HEK293 (cell line): Measurements from ENCODE around the gene RUFY2.
A peak's percentile ranks its signal among the peaks of the same experiment; 100 is the strongest.

Experiments used
- CTCF ChIA-PET: fragments of 350-600 bp; formaldehyde crosslinking; extraction: SDS; loops from one replicate; lab custom pipeline; 2021; ENCODE audit warnings: antibody characterized with exemption; lab: Yijun Ruan, JAX
- POLR2A ChIA-PET: fragments of 300-600 bp; formaldehyde crosslinking; extraction: SDS; loops from one replicate; lab custom pipeline; 2020; ENCODE audit warnings: antibody characterized with exemption, inconsistent platforms; lab: Yijun Ruan, JAX
- H3K27ac ChIP-seq: fragments of 200-500 bp; sonication (Bioruptor generic); 2 replicates; pipeline ENCODE4 v1.5.1; 2014; ENCODE audit warnings: low read depth, low read length, control low read depth, inconsistent platforms; ENCODE audit errors: extremely low read depth
- H3K36me3 ChIP-seq, 2 experiments: fragments of 200-500 bp in 1 of 2; sonication (Bioruptor generic) in 1 of 2; 1 replicate in 1 of 2; 2 replicates in 1 of 2; pipeline ENCODE4 v1.5.1; 2014 to 2017; ENCODE audit warnings: inconsistent platforms in 2 of 2, low read length in 2 of 2; ENCODE audit not compliant: control insufficient read depth in 2 of 2, insufficient read depth in 1 of 2
- H3K4me1 ChIP-seq: fragments of 200-500 bp; sonication (Bioruptor generic); 2 replicates; pipeline ENCODE4 v1.5.1; 2014; ENCODE audit warnings: mild to moderate bottlenecking, low read length, inconsistent platforms; ENCODE audit not compliant: control insufficient read depth, insufficient read depth
- H3K4me3 ChIP-seq: 2 replicates; pipeline ENCODE4 v1.5.1; 2011; ENCODE audit warnings: low read depth, mild to moderate bottlenecking, control low read depth, low read length, moderate library complexity
- H3K9me3 ChIP-seq: fragments of 200-500 bp; sonication (Bioruptor generic); 2 replicates; pipeline ENCODE4 v1.5.1; 2014; ENCODE audit warnings: low read depth, low read length, inconsistent platforms; ENCODE audit not compliant: control insufficient read depth, insufficient read depth
- BCL11B ChIP-seq: fragments of 450-650 bp; formaldehyde crosslinking; IDR thresholded peaks from 2 replicates; pipeline ENCODE4 v1.5.1; 2016; ENCODE audit warnings: low read depth, missing biosample characterization, missing genetic modification characterization
- MEIS1 ChIP-seq: sonication (generic); formaldehyde crosslinking; IDR thresholded peaks from 2 replicates; pipeline ENCODE4 v1.8.1; 2022; ENCODE audit warnings: missing genetic modification reagents, mild to moderate bottlenecking, borderline replicate concordance
- MYNN ChIP-seq: fragments of 450-650 bp; formaldehyde crosslinking; IDR thresholded peaks from 2 replicates; pipeline ENCODE4 v1.5.1; 2016; ENCODE audit warnings: missing biosample characterization, missing genetic modification characterization, borderline replicate concordance
- PRDM6 ChIP-seq: fragments of 450-650 bp; formaldehyde crosslinking; IDR thresholded peaks from 2 replicates; pipeline ENCODE4 v1.5.1; 2017; ENCODE audit warnings: missing biosample characterization, missing genetic modification characterization
- ZBTB1 ChIP-seq: fragments of 450-650 bp; formaldehyde crosslinking; IDR thresholded peaks from 2 replicates; pipeline ENCODE4 v1.5.1; 2016; ENCODE audit warnings: missing biosample characterization, missing genetic modification characterization
- ZBTB10 ChIP-seq: fragments of 450-650 bp; formaldehyde crosslinking; IDR thresholded peaks from 2 replicates; pipeline ENCODE4 v1.5.1; 2016; ENCODE audit warnings: missing biosample characterization, missing genetic modification characterization
- ZNF140 ChIP-seq: fragments of 450-650 bp; formaldehyde crosslinking; IDR thresholded peaks from 2 replicates; pipeline ENCODE4 v1.5.1; 2016; ENCODE audit warnings: missing biosample characterization, missing genetic modification characterization
- ZNF19 ChIP-seq: fragments of 450-650 bp; formaldehyde crosslinking; IDR thresholded peaks from 2 replicates; pipeline ENCODE4; 2016; ENCODE audit warnings: missing biosample characterization, missing genetic modification characterization, low read depth
- ZNF518A ChIP-seq: fragments of 450-650 bp; formaldehyde crosslinking; conservative IDR thresholded peaks from 2 replicates; pipeline ENCODE4 v1.5.1; 2016; ENCODE audit warnings: low read depth, missing biosample characterization, missing genetic modification characterization
- ZNF596 ChIP-seq: fragments of 450-650 bp; IDR thresholded peaks from 2 replicates; pipeline ENCODE4 v1.5.0; 2018; ENCODE audit warnings: missing biosample characterization, mild to moderate bottlenecking, missing genetic modification characterization, moderate library complexity
- TF ChIP-seq, protein P1 (sequence below): fragments of 450-650 bp; formaldehyde crosslinking; IDR thresholded peaks from 2 replicates; pipeline ENCODE4 v1.5.1; 2016; ENCODE audit warnings: missing biosample characterization, missing genetic modification characterization, borderline replicate concordance
- TF ChIP-seq, protein P2 (sequence below): fragments of 450-650 bp; formaldehyde crosslinking; IDR thresholded peaks from 2 replicates; pipeline ENCODE4 v1.5.1; 2016; ENCODE audit warnings: missing biosample characterization, missing genetic modification characterization, borderline replicate concordance
- TF ChIP-seq, protein P3 (sequence below): fragments of 450-650 bp; formaldehyde crosslinking; IDR thresholded peaks from 2 replicates; pipeline ENCODE4 v1.5.0; 2017; ENCODE audit warnings: missing biosample characterization, missing genetic modification characterization, borderline replicate concordance

The RUFY2 gene

DNA sequence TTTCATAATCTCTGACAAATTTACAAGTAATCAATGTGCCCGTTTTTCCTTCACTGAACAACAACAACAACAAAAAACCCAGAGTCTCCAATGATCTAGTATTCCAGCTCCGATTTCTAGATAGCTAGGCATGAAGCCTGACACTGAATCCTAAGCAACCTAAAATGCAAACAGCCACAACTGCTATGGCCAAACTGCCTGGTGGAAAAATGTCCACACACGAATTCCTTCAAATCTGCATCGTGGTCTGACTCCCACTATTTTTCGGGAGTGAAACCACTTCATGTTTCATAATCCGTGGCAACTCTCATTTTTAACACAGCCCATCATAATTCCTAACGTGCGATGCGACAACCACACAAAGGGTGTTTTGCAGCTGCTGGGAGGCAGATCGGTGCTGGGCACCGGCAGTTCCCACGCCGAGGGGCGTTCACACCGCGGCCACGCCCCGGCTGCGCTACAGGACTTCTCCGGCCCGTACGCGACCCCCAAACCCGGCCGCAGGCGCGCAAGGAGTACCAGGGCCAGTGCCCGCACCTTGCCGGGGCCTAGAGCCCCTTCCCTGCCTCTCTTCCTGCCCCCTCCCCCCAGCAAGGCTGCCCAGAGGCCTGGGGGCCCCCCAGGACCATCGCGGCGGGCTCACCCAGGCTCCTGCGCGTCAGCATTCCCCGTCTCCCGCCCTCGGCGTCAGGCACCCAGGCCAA is 814 bp downstream of the RUFY2 start:
- H3K27ac ChIP-seq = peak overlapping the region; percentile 93
- ChIA-PET POLR2A (interaction anchor here (0.6 to 1.3 kb wide), 6 partner anchors 8 to 401 kb away, joined by 3 to 6 read pairs (median 4); partner anchors contain the start of genes DNA2 and PBLD), CTCF (interaction anchor here (0.6 to 1.2 kb wide), 9 partner anchors 9 to 388 kb away, joined by 3 to 5 read pairs (median 3); no protein-coding TSS in a partner anchor)
- no peak for TF ChIP-seq ZNF140 (tag by site-specific recombination)
- TF ChIP-seq ZBTB1 (tag by site-specific recombination) = no peak
- TF ChIP-seq ZNF518A = no peak
- TF ChIP-seq, protein P1, sequence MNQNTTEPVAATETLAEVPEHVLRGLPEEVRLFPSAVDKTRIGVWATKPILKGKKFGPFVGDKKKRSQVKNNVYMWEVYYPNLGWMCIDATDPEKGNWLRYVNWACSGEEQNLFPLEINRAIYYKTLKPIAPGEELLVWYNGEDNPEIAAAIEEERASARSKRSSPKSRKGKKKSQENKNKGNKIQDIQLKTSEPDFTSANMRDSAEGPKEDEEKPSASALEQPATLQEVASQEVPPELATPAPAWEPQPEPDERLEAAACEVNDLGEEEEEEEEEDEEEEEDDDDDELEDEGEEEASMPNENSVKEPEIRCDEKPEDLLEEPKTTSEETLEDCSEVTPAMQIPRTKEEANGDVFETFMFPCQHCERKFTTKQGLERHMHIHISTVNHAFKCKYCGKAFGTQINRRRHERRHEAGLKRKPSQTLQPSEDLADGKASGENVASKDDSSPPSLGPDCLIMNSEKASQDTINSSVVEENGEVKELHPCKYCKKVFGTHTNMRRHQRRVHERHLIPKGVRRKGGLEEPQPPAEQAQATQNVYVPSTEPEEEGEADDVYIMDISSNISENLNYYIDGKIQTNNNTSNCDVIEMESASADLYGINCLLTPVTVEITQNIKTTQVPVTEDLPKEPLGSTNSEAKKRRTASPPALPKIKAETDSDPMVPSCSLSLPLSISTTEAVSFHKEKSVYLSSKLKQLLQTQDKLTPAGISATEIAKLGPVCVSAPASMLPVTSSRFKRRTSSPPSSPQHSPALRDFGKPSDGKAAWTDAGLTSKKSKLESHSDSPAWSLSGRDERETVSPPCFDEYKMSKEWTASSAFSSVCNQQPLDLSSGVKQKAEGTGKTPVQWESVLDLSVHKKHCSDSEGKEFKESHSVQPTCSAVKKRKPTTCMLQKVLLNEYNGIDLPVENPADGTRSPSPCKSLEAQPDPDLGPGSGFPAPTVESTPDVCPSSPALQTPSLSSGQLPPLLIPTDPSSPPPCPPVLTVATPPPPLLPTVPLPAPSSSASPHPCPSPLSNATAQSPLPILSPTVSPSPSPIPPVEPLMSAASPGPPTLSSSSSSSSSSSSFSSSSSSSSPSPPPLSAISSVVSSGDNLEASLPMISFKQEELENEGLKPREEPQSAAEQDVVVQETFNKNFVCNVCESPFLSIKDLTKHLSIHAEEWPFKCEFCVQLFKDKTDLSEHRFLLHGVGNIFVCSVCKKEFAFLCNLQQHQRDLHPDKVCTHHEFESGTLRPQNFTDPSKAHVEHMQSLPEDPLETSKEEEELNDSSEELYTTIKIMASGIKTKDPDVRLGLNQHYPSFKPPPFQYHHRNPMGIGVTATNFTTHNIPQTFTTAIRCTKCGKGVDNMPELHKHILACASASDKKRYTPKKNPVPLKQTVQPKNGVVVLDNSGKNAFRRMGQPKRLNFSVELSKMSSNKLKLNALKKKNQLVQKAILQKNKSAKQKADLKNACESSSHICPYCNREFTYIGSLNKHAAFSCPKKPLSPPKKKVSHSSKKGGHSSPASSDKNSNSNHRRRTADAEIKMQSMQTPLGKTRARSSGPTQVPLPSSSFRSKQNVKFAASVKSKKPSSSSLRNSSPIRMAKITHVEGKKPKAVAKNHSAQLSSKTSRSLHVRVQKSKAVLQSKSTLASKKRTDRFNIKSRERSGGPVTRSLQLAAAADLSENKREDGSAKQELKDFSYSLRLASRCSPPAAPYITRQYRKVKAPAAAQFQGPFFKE (tag by site-specific recombination) = no peak
- no peak for TF ChIP-seq ZNF596 (tag by site-specific recombination)
- no peak for TF ChIP-seq ZNF19 (tag by site-specific recombination)
- no peak for TF ChIP-seq PRDM6 (tag by site-specific recombination)
- TF ChIP-seq ZBTB10 (tag by site-specific recombination) = no peak
- no peak for TF ChIP-seq MYNN (tag by site-specific recombination)
- TF ChIP-seq, protein P2, sequence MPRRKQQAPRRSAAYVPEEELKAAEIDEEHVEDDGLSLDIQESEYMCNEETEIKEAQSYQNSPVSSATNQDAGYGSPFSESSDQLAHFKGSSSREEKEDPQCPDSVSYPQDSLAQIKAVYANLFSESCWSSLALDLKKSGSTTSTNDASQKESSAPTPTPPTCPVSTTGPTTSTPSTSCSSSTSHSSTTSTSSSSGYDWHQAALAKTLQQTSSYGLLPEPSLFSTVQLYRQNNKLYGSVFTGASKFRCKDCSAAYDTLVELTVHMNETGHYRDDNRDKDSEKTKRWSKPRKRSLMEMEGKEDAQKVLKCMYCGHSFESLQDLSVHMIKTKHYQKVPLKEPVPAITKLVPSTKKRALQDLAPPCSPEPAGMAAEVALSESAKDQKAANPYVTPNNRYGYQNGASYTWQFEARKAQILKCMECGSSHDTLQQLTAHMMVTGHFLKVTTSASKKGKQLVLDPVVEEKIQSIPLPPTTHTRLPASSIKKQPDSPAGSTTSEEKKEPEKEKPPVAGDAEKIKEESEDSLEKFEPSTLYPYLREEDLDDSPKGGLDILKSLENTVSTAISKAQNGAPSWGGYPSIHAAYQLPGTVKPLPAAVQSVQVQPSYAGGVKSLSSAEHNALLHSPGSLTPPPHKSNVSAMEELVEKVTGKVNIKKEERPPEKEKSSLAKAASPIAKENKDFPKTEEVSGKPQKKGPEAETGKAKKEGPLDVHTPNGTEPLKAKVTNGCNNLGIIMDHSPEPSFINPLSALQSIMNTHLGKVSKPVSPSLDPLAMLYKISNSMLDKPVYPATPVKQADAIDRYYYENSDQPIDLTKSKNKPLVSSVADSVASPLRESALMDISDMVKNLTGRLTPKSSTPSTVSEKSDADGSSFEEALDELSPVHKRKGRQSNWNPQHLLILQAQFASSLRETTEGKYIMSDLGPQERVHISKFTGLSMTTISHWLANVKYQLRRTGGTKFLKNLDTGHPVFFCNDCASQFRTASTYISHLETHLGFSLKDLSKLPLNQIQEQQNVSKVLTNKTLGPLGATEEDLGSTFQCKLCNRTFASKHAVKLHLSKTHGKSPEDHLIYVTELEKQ (tag by site-specific recombination) = no peak
- no peak for TF ChIP-seq MEIS1 (CRISPR knock-in tag)
- TF ChIP-seq BCL11B (tag by site-specific recombination) = no peak; the same call in 1 of the 2 replicates
- TF ChIP-seq, protein P3, sequence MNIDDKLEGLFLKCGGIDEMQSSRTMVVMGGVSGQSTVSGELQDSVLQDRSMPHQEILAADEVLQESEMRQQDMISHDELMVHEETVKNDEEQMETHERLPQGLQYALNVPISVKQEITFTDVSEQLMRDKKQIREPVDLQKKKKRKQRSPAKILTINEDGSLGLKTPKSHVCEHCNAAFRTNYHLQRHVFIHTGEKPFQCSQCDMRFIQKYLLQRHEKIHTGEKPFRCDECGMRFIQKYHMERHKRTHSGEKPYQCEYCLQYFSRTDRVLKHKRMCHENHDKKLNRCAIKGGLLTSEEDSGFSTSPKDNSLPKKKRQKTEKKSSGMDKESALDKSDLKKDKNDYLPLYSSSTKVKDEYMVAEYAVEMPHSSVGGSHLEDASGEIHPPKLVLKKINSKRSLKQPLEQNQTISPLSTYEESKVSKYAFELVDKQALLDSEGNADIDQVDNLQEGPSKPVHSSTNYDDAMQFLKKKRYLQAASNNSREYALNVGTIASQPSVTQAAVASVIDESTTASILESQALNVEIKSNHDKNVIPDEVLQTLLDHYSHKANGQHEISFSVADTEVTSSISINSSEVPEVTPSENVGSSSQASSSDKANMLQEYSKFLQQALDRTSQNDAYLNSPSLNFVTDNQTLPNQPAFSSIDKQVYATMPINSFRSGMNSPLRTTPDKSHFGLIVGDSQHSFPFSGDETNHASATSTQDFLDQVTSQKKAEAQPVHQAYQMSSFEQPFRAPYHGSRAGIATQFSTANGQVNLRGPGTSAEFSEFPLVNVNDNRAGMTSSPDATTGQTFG (tag by site-specific recombination) = no peak

More for the DNA sequence above, 814 bp downstream of the RUFY2 start:
- Histone ChIP-seq H3K36me3 (peaks cover under 1 to 6% of the 10 kb centered on the region in 2 experiments; a peak in 2 of 3 replicates), H3K9me3 (no peaks in the 10 kb centered on the region), H3K4me3 (peak overlapping the region; percentile 100), H3K4me1 (no peaks in the 10 kb centered on the region)
